GM21528 (cell line): ENCODE measurements around the gene ALDH16A1.
"Not testable (repeated sequence)": the region's sequence is repeated elsewhere in the genome, so short reads cannot be mapped to it uniquely, and the experiment has no call there.

Experiments used
- ATAC-seq: cut with Tn5 transposase; IDR thresholded peaks from one replicate; pipeline ENCODE4 v1.9.1; 2021; ENCODE audit warnings: mild to moderate bottlenecking, moderate library complexity; ENCODE audit not compliant: unreplicated experiment, low FRiP score

The ALDH16A1 gene

DNA sequence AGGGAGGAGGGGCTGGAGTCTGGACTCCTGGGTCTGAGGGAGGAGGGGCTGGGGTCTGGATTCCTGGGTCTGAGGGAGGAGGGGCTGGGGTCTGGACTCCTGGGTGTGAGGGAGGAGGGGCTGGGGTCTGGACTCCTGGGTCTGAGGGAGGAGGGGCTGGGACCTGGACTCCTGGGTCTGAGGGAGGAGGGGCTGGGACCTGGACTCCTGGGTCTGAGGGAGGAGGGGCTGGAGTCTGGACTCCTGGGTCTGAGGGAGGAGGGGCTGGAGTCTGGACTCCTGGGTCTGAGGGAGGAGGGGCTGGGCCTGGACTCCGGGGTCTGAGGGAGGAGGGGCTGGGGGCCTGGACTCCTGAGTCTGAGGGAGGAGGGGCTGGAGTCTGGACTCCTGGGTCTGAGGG, 8.1 kb downstream of the ALDH16A1 start:
- not testable (repeated sequence) for ATAC-seq

- no peak for ATAC-seq
These were observed 8.6 kb downstream of the ALDH16A1 start for GRCh38 chr19:49461656-49462055.

DNA sequence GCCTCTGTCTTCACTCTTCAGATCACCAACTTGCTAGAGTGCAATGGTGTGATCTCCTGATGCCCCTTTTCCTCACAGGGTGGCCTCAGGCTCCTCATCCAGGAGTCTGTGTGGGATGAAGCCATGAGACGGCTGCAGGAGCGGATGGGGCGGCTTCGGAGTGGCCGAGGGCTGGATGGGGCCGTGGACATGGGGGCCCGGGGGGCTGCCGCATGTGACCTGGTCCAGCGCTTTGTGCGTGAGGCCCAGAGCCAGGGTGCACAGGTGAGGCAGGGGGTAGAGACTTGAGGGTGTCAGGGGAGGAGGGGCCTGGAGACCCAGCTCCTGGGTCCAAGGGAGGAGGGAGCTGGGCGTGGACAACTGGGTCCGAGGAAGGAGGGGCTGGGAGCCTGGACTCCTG, 9.5 kb downstream of the ALDH16A1 start:
- ATAC-seq = no peak

DNA sequence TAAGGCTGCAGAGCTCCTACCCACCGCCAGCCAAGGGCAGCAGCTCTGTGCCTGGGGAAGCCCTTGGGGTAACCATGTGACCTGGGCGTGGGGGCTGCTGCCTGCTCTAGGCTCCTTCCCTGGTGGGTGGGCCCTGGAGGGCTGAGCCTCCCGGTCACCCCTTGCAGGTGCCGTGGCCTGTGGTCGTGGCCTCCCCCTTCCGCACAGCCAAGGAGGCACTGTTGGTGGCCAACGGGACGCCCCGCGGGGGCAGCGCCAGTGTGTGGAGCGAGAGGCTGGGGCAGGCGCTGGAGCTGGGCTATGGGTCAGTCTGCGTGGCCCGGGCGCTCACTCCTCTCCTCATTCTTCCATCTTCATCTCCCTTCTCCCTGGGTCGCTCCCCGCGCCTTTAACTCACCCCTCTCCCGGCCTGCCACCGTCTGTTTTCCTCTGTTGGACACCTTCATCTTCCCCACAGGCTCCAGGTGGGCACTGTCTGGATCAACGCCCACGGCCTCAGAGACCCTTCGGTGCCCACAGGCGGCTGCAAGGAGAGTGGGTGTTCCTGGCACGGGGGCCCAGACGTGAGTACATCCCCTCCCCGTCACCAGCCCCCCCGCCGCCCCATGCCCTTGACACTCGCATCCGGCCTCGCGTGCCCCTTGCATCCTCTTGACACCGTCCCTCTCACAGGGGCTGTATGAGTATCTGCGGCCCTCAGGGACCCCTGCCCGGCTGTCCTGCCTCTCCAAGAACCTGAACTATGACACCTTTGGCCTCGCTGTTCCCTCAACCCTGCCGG, 11.1 kb downstream of the ALDH16A1 start:
- no peak for ATAC-seq

- ATAC-seq = no peak
These were observed 12.3 kb downstream of the ALDH16A1 start for GRCh38 chr19:49465371-49465770.

DNA sequence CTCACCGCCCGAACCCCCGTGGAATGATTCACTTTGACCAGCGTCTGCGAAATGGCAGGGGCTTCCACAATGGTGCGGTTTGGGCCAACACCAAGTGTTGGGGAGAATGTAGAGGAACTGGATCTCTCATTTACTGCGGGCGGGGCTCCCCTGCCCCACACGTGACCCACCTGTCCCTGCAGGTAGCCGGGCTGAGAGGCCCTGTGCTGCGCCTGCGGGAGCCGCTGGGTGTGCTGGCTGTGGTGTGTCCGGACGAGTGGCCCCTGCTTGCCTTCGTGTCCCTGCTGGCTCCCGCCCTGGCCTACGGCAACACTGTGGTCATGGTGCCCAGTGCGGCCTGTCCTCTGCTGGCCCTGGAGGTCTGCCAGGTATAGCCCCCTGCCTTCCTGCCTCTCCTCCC, 15.2 kb downstream of the ALDH16A1 start:
- no peak for ATAC-seq

GRCh38 chr19:49468746-49469447, 15.9 kb downstream of the ALDH16A1 start:
- peak; percentile 53 for ATAC-seq

DNA sequence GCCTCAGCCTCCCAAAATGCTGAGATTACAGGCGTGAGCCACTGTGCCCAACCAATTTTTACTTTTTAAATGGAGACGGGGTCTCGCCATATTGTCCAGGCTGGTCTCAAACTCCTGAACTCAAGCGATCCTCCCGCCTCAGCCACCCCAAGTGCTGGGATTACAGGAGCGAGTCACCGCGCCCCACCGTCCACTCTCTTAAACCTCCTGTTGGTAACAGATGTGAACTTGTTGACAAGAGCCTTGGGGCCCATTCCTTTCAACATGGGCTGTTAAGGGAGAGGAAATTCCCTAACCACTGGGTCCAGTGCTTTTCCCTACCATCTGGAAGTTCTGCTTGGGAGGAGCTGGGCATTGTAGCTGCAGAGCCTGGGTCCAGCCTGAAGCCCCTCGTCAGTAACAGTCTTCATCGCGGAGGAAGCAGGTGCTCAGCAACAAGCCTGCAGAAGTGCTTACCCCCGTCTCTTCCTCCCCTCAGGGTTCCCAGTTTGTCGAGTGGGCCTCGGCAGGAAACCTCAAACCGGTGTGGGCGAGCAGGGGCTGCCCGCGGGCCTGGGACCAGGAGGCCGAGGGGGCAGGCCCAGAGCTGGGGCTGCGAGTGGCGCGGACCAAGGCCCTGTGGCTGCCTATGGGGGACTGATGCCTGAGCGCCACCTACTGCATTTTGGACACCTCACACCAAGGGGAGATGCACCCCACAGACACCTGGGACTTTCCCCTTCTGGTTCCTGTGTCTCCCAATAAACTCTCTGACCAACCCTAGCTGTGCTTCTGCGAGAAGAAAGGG, 17.0 kb downstream of the ALDH16A1 start:
- peak; percentile 45 for ATAC-seq

DNA sequence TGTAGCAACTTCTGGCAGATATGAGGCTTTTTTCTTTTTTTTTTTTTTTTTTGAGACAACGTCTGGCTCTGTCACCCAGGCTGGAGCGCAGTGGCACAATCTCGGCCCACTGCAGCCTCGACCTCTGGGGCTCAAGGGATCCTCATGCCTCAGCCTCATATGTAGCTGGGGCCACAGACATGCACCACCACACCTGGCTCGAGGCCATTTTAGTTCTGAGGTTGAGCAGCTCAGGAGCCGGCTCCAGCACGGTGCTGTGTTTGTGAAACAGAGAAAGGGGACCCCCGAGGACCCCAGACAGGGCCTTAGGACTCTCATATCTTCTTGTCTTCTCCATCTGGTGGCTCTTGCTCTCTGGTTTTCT, 17.6 kb downstream of the ALDH16A1 start:
- no peak for ATAC-seq

GRCh38 chr19:49472936-49473335, 19.9 kb downstream of the ALDH16A1 start:
- ATAC-seq = no peak

GRCh38 chr19:49473501-49473867, 20.5 kb downstream of the ALDH16A1 start:
- ATAC-seq = not testable (repeated sequence)

GRCh38 chr19:49473868-49474541, 21.0 kb downstream of the ALDH16A1 start, which contains the start of gene FLT3LG:
TSS of gene FLT3LG (plus strand) at chr19:49474215. CDS start at chr19:49474640, 425 bp downstream.
- no peak for ATAC-seq

- no peak for ATAC-seq
These were observed 21.5 kb downstream of the ALDH16A1 start for GRCh38 chr19:49474542-49474924.

DNA sequence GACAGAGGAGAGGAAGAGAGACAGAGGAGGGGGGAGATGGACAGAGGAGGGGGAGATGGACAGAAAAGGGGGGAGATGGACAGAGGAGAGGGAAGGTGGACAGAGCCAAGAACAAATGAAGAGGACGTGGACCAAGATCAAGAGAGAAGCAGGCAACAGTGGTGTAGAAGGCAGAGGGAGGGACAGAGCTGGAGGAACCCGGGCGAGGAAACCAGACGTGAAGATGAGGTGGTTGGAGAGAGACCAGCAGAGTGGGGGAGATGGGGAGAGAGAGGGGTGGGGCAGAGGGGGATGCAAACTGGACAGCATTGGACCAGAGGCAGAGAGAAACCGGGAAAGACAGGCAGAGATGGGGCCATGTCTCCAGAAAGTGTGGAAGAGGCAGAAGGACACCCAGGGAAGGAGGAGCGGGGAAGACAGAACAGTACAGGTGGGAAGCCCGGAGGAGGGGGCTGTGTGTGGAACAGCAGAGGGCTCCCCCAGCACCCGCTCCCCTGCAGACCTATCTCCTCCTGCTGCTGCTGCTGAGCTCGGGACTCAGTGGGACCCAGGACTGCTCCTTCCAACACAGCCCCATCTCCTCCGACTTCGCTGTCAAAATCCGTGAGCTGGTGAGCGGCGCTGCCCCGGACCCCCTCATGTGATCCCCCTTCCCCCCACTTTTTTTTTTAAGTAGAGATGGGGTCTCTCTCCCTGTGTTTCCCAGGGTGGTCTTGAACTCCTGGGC, 22.3 kb downstream of the ALDH16A1 start:
- ATAC-seq = no peak

GRCh38 chr19:49475995-49476880, 23.2 kb downstream of the ALDH16A1 start:
- no peak for ATAC-seq

DNA sequence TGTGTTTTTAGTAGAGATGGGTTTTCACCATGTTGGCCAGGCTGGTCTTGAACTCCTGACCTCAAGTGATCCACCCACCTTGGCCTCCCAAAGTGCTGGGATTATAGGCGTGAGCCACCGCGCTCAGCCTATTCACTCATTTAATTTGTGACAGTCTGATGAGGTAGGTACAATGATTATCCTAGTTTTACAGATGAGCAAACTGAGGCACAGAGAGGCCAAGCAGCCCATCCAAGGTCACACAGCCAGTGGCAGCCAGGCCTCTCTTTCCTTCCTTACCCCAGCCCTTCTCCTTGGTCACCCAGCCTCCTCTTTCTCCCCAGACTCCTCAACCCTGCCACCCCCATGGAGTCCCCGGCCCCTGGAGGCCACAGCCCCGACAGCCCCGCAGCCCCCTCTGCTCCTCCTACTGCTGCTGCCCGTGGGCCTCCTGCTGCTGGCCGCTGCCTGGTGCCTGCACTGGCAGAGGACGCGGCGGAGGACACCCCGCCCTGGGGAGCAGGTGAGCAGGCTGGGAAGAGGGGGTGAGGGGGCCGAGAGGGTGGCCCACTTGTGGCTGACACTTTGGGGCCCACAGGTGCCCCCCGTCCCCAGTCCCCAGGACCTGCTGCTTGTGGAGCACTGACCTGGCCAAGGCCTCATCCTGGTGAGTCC, 27.1 kb downstream of the ALDH16A1 start:
- no peak for ATAC-seq

GRCh38 chr19:49481020-49481683, 28.1 kb downstream of the ALDH16A1 start:
- no peak for ATAC-seq

GRCh38 chr19:49486232-49486631, 33.2 kb downstream of the ALDH16A1 start:
- no peak for ATAC-seq
